GM23338 (cell line): ENCODE data around the gene ERGIC3. TPM values are rescaled to one million over a fixed set of nuclear protein-coding genes. Genes with fewer than 3 reads are reported as not detected.

Experiments
- ATAC-seq: fragments of 200-7000 bp; cut with Tn5 transposase; 3 replicates; pipeline ENCODE4 v1.9.1; 2020
- DNase-seq: peaks from one replicate; pipeline ENCODE4 v3.0.0-alpha.2; 2015; ENCODE audit warnings: low spot score
- H2AFZ ChIP-seq: fragments of 200-600 bp; sonication (generic); 2 replicates; pipeline ENCODE4 v1.8.0; 2016; ENCODE audit warnings: antibody characterized with exemption, mild to moderate bottlenecking, moderate library complexity
- H3F3A ChIP-seq: fragments of 200-600 bp; sonication (generic); replicated peaks from 2 replicates; pipeline ENCODE4 v1.8.0; 2017; ENCODE audit warnings: antibody characterized with exemption, mixed run types, low read depth
- H3K27ac ChIP-seq: fragments of 200-600 bp; sonication (generic); 2 replicates; pipeline ENCODE4 v1.6.1; 2016; ENCODE audit warnings: low read depth
- H3K27me3 ChIP-seq: fragments of 200-600 bp; sonication (generic); 2 replicates; pipeline ENCODE4 v1.8.0; 2016; ENCODE audit warnings: mild to moderate bottlenecking, mixed run types, moderate library complexity; ENCODE audit not compliant: insufficient read depth
- H3K36me3 ChIP-seq: fragments of 200-600 bp; sonication (generic); 2 replicates; pipeline ENCODE4 v1.8.0; 2016; ENCODE audit warnings: mild to moderate bottlenecking; ENCODE audit not compliant: insufficient read depth
- H3K4me1 ChIP-seq: fragments of 200-600 bp; sonication (generic); 2 replicates; pipeline ENCODE4 v1.8.0; 2016; ENCODE audit warnings: mild to moderate bottlenecking, moderate library complexity; ENCODE audit not compliant: insufficient read depth
- H3K4me2 ChIP-seq: fragments of 200-600 bp; sonication (generic); 2 replicates; pipeline ENCODE4 v1.7.1; 2017; ENCODE audit warnings: mixed run types
- H3K4me3 ChIP-seq: fragments of 200-600 bp; sonication (generic); 2 replicates; pipeline ENCODE4 v1.6.1; 2016; ENCODE audit warnings: mixed run types
- H3K79me2 ChIP-seq: fragments of 200-600 bp; sonication (generic); replicated peaks from 2 replicates; pipeline ENCODE4 v1.8.0; 2017; ENCODE audit warnings: mild to moderate bottlenecking; ENCODE audit not compliant: insufficient read depth
- H3K9me2 ChIP-seq: fragments of 200-600 bp; sonication (generic); 2 replicates; pipeline ENCODE4 v1.8.0; 2017; ENCODE audit not compliant: insufficient read depth
- H4K20me1 ChIP-seq: fragments of 200-600 bp; sonication (generic); replicated peaks from 2 replicates; pipeline ENCODE4 v1.8.0; 2017; ENCODE audit warnings: mild to moderate bottlenecking; ENCODE audit not compliant: insufficient read depth
- H3K27ac Mint-ChIP-seq: 2 replicates; pipeline ENCODE4 v1.8.0; 2020; ENCODE audit warnings: inconsistent platforms, mild to moderate bottlenecking, moderate library complexity, mixed read lengths
- H3K27me3 Mint-ChIP-seq: 3 replicates; pipeline ENCODE4 v1.8.0; 2022; ENCODE audit warnings: low read depth, mild to moderate bottlenecking, moderate library complexity, mixed read lengths, inconsistent platforms; ENCODE audit not compliant: insufficient read depth, poor library complexity
- H3K36me3 Mint-ChIP-seq: 3 replicates; pipeline ENCODE4 v1.8.0; 2021; ENCODE audit warnings: low read depth, mild to moderate bottlenecking, inconsistent platforms, moderate library complexity, mixed read lengths
- H3K4me1 Mint-ChIP-seq: 3 replicates; pipeline ENCODE4 v1.8.0; 2020; ENCODE audit warnings: mild to moderate bottlenecking, inconsistent platforms, mixed read lengths
- H3K4me3 Mint-ChIP-seq: 3 replicates; pipeline ENCODE4 v1.8.0; 2021; ENCODE audit warnings: moderate library complexity, mild to moderate bottlenecking, inconsistent platforms, mixed read lengths
- H3K9me3 Mint-ChIP-seq: 3 replicates; pipeline ENCODE4 v1.8.0; 2020; ENCODE audit warnings: moderate library complexity, mild to moderate bottlenecking, inconsistent platforms, mixed read lengths
- CREB1 ChIP-seq: fragments of 250-450 bp; sonication (Bioruptor Pico); IDR thresholded peaks from 2 replicates; pipeline ENCODE4 v1.5.0; 2020; ENCODE audit warnings: low read depth, mild to moderate bottlenecking, moderate library complexity
- CTCF ChIP-seq, 2 experiments: fragments of 200-600 bp in 1 of 2; sonication (generic) in 1 of 2; conservative IDR thresholded peaks; 2 replicates each; pipeline versions ENCODE4 v1.5.1 to v1.6.1; 2016 to 2017; ENCODE audit warnings: antibody characterized with exemption in 2 of 2, low read depth in 2 of 2, mild to moderate bottlenecking in 2 of 2, moderate library complexity in 1 of 2
- ETS1 ChIP-seq: IDR thresholded peaks from 2 replicates; pipeline ENCODE4 v1.6.1; 2016; ENCODE audit warnings: antibody characterized with exemption
- EZH2 ChIP-seq: fragments of 200-600 bp; sonication (generic); IDR thresholded peaks from one replicate; pipeline ENCODE4 v1.8.0; 2017; ENCODE audit warnings: antibody characterized with exemption, mild to moderate bottlenecking, low read depth; ENCODE audit not compliant: unreplicated experiment
- EZH2phosphoT487 ChIP-seq: fragments of 200-600 bp; sonication (generic); IDR thresholded peaks from one replicate; pipeline ENCODE4 v1.8.1; 2018; ENCODE audit warnings: antibody characterized with exemption; ENCODE audit not compliant: unreplicated experiment
- JUNB ChIP-seq: IDR thresholded peaks from one replicate; pipeline ENCODE4 v1.6.1; 2016; ENCODE audit warnings: antibody characterized with exemption; ENCODE audit not compliant: unreplicated experiment
- NANOG ChIP-seq: IDR thresholded peaks from 2 replicates; pipeline ENCODE4 v1.6.1; 2016; ENCODE audit warnings: antibody characterized with exemption, borderline replicate concordance
- POLR2AphosphoS5 ChIP-seq: IDR thresholded peaks from 2 replicates; pipeline ENCODE4 v1.6.1; 2016; ENCODE audit warnings: antibody characterized with exemption, low read depth
- REST ChIP-seq: IDR thresholded peaks from one replicate; pipeline ENCODE4 v1.6.1; 2018; ENCODE audit warnings: antibody characterized with exemption; ENCODE audit not compliant: unreplicated experiment
- STAT1 ChIP-seq: IDR thresholded peaks from one replicate; pipeline ENCODE4 v1.6.1; 2016; ENCODE audit warnings: antibody characterized with exemption; ENCODE audit not compliant: unreplicated experiment
- ZNF114 ChIP-seq: fragments of 250-450 bp; sonication (Bioruptor Pico); IDR thresholded peaks from 2 replicates; pipeline ENCODE4 v1.5.0; 2020; ENCODE audit warnings: mild to moderate bottlenecking, moderate library complexity
- ZNF331 ChIP-seq: fragments of 250-450 bp; sonication (Bioruptor Pico); IDR thresholded peaks from 2 replicates; pipeline ENCODE4 v1.5.0; 2020; ENCODE audit warnings: low read depth, mild to moderate bottlenecking, moderate library complexity
- polyA plus RNA-seq: library from polyadenylated mRNA; unstranded; fragments of >200 nt; fragmentation: Nextera tagmentation; extraction: Ambion mirVana; gene quantifications from 2 replicates; pipeline ENCODE4 v1.2.1, GENCODE V29; 2016
- total RNA-seq: library from RNA; depleted of rRNA; stranded (reverse); fragments of >200 nt; shearing (Covaris generic); gene quantifications from 2 replicates; pipeline ENCODE4 v1.2.3, GENCODE V29; 2014
- TF ChIP-seq, protein P1 (sequence below): fragments of 250-450 bp; sonication (Bioruptor Pico); IDR thresholded peaks from 2 replicates; pipeline ENCODE4 v1.5.0; 2020; ENCODE audit warnings: mild to moderate bottlenecking, moderate library complexity

The ERGIC3 gene
- total and polyA plus RNA-seq, 2 experiments from 2014 or later: 139 to 147 TPM

DNA sequence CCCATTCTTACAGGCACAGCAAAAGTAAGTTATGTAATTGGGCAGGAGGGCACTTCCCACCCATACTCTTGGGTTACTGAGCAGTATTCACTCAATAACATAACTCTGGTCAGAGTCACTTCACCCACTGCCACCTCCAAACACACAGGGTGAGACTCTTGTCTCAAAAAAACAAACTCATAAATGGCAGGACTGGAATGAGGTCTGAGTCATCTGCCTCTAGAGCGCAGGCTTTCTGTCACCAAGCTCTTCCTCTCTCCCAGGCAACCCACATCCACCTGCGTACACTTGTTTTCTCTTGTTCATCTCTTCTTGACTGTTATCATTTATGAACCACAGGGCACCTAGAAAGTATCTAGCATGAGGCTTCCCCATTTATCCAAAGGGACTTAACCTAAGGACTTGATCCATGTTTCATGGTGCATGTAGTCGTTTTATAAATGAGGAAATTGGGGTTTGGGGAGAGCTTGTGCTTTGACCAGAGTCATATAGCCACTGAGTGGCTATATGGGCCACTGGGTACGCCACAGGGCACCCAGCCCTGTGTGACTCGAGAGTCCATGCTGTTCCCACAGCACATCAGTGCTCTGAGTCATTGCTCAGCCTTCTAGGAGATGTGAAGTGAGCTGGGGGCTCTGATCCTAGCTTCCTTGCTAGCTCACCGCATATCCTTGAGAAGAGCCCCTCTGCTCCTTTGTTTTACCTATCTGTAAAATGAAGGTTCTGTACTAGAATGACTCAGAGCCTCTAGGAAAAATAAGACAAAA is 34.8 kb upstream of the ERGIC3 start:
- H2AFZ ChIP-seq: no peak overlapping the region
- no peaks in the 10 kb centered on the region for H3K79me2 ChIP-seq
- no peak overlapping the region for H3K4me2 ChIP-seq
- no peaks in the 10 kb centered on the region for H3K4me1 ChIP-seq
- H3K9me2 ChIP-seq: no peaks in the 10 kb centered on the region
- no peak overlapping the region for H3K27ac ChIP-seq
- Mint-ChIP-seq H3K36me3 (peaks cover 51% of the 10 kb centered on the region), H3K4me1 (no peaks in the 10 kb centered on the region; the same call in 2 of the 3 replicates), H3K27ac (no peak overlapping the region), H3K27me3 (peaks cover 4% of the 10 kb centered on the region), H3K4me3 (no peak overlapping the region), H3K9me3 (no peaks in the 10 kb centered on the region)
- no peaks in the 10 kb centered on the region for H3K27me3 ChIP-seq
- no peaks in the 10 kb centered on the region for H3F3A ChIP-seq
- no peak overlapping the region for H3K4me3 ChIP-seq
- ATAC-seq (no peak), DNase-seq (no peak)
- H4K20me1 ChIP-seq: no peaks in the 10 kb centered on the region; the same call in 1 of the 2 replicates
- TF ChIP-seq EZH2 (no peak), NANOG (no peak), STAT1 (no peak), ZNF114 (CRISPR knock-in tag) (no peak), JUNB (no peak), EZH2phosphoT487 (no peak), REST (no peak), CTCF (conservative IDR thresholded peaks at IDR 0.05; ENCODE audit: low read depth in 2 of 2) (no peak), ZNF331 (CRISPR knock-in tag) (no peak), POLR2AphosphoS5 (no peak), CREB1 (CRISPR knock-in tag) (no peak), ETS1 (no peak)
- TF ChIP-seq, protein P1, sequence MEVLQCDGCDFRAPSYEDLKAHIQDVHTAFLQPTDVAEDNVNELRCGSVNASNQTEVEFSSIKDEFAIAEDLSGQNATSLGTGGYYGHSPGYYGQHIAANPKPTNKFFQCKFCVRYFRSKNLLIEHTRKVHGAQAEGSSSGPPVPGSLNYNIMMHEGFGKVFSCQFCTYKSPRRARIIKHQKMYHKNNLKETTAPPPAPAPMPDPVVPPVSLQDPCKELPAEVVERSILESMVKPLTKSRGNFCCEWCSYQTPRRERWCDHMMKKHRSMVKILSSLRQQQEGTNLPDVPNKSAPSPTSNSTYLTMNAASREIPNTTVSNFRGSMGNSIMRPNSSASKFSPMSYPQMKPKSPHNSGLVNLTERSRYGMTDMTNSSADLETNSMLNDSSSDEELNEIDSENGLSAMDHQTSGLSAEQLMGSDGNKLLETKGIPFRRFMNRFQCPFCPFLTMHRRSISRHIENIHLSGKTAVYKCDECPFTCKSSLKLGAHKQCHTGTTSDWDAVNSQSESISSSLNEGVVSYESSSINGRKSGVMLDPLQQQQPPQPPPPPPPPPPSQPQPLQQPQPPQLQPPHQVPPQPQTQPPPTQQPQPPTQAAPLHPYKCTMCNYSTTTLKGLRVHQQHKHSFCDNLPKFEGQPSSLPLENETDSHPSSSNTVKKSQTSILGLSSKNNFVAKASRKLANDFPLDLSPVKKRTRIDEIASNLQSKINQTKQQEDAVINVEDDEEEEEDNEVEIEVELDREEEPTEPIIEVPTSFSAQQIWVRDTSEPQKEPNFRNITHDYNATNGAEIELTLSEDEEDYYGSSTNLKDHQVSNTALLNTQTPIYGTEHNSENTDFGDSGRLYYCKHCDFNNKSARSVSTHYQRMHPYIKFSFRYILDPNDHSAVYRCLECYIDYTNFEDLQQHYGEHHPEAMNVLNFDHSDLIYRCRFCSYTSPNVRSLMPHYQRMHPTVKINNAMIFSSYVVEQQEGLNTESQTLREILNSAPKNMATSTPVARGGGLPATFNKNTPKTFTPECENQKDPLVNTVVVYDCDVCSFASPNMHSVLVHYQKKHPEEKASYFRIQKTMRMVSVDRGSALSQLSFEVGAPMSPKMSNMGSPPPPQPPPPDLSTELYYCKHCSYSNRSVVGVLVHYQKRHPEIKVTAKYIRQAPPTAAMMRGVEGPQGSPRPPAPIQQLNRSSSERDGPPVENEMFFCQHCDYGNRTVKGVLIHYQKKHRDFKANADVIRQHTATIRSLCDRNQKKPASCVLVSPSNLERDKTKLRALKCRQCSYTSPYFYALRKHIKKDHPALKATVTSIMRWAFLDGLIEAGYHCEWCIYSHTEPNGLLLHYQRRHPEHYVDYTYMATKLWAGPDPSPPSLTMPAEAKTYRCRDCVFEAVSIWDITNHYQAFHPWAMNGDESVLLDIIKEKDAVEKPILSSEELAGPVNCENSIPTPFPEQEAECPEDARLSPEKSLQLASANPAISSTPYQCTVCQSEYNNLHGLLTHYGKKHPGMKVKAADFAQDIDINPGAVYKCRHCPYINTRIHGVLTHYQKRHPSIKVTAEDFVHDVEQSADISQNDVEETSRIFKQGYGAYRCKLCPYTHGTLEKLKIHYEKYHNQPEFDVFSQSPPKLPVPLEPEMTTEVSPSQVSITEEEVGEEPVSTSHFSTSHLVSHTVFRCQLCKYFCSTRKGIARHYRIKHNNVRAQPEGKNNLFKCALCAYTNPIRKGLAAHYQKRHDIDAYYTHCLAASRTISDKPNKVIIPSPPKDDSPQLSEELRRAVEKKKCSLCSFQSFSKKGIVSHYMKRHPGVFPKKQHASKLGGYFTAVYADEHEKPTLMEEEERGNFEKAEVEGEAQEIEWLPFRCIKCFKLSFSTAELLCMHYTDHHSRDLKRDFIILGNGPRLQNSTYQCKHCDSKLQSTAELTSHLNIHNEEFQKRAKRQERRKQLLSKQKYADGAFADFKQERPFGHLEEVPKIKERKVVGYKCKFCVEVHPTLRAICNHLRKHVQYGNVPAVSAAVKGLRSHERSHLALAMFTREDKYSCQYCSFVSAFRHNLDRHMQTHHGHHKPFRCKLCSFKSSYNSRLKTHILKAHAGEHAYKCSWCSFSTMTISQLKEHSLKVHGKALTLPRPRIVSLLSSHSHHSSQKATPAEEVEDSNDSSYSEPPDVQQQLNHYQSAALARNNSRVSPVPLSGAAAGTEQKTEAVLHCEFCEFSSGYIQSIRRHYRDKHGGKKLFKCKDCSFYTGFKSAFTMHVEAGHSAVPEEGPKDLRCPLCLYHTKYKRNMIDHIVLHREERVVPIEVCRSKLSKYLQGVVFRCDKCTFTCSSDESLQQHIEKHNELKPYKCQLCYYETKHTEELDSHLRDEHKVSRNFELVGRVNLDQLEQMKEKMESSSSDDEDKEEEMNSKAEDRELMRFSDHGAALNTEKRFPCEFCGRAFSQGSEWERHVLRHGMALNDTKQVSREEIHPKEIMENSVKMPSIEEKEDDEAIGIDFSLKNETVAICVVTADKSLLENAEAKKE: no peak
- peaks cover 7% of the 10 kb centered on the region; the same call in 1 of the 2 replicates for H3K36me3 ChIP-seq
